DMS 273 (cell line): ENCODE results near the gene SHISA3.

Experiments used
- DNase-seq: peaks from one replicate; lab custom pipeline; 2025; ENCODE audit not compliant: unreplicated experiment; lab: John Stamatoyannopoulos, UW

The SHISA3 gene

GRCh38 chr4:42442601-42443000 lies 45.3 kb downstream of the SHISA3 start:
- no peak for DNase-seq

GRCh38 chr4:42445038-42445437 lies 47.8 kb downstream of the SHISA3 start:
- DNase-seq = no peak

- no peak for DNase-seq
Observed at GRCh38 chr4:42446823-42447222, 49.5 kb downstream of the SHISA3 start.
